Stomach (tissue), 4 donors: ENCODE measurements around the gene DOCK6.

Source experiments
- POLR2A ChIP-seq, 4 donors: fragments of 450-650 bp; IDR thresholded peaks; one replicate each; pipeline ENCODE4 v1.6.1; 2016; ENCODE audit warnings: antibody characterized with exemption in 4 of 4, control low read depth in 2 of 4, mild to moderate bottlenecking in 1 of 4, moderate library complexity in 1 of 4
- POLR2AphosphoS5 ChIP-seq, 3 donors: sonication (generic); formaldehyde crosslinking; IDR thresholded peaks; one replicate each; pipeline ENCODE4 v1.6.1; 2016; ENCODE audit warnings: antibody characterized with exemption in 3 of 3
- TF ChIP-seq, protein P1 (sequence below), 7 experiments: fragments of 450-650 bp in 4 of 7; fragments of 200-600 bp in 3 of 7; sonication (generic) in 3 of 7; IDR thresholded peaks; one replicate each; pipeline ENCODE4 v1.5.1; 2016 to 2019; ENCODE audit warnings: antibody characterized with exemption in 7 of 7, control low read depth in 2 of 7, mild to moderate bottlenecking in 1 of 7

DNA sequence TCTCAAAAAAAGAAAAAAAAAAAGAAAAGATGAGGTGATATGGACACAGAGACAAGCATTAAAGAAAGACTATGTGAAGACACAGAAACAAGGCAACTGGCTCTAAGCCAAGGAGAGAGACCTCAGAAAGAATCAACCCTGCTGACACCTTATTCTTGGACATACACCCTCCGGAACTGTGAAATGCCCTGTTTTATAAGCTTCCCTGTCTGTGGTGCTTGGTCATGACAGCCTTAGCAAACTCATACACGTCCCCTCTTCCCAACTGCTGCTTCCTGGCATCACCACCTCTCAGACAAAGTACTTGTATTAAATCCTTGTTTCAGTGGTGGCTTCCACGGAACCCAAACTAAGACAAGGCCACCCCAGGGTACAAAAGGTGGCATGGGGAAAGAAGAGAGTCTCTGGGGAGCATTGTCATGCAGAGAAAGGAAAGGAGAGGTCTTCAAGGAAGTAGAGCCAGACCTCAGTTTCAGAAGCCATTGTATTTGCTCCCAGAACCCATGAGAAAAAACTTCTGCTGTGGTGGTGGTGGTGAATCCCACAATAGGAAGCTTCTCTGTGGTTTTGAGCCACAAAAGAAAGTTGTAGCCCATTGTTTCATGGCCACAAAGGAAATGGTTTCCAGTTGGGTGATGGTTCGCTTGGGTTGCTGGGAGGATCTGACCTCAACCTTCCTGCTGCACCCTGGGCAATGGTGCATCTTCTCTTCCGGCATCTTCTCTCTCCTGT, 17.3 kb upstream of the DOCK6 start:
- TF ChIP-seq, protein P1, sequence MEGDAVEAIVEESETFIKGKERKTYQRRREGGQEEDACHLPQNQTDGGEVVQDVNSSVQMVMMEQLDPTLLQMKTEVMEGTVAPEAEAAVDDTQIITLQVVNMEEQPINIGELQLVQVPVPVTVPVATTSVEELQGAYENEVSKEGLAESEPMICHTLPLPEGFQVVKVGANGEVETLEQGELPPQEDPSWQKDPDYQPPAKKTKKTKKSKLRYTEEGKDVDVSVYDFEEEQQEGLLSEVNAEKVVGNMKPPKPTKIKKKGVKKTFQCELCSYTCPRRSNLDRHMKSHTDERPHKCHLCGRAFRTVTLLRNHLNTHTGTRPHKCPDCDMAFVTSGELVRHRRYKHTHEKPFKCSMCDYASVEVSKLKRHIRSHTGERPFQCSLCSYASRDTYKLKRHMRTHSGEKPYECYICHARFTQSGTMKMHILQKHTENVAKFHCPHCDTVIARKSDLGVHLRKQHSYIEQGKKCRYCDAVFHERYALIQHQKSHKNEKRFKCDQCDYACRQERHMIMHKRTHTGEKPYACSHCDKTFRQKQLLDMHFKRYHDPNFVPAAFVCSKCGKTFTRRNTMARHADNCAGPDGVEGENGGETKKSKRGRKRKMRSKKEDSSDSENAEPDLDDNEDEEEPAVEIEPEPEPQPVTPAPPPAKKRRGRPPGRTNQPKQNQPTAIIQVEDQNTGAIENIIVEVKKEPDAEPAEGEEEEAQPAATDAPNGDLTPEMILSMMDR (IDR thresholded peaks at IDR 0.05) = no peak
- no peak for TF ChIP-seq POLR2AphosphoS5 (IDR thresholded peaks at IDR 0.05)
- no peak for TF ChIP-seq POLR2A (IDR thresholded peaks at IDR 0.05)
